Stimulated activated CD4-positive, alpha-beta T cell treated with anti-CD3 and anti-CD28 coated beads, Interleukin-1b, Interleukin-23, amount 100 ng/mL, for 1 hour (primary cell): Measurements from ENCODE around the gene NEURL4.

Experiments used
- DNase-seq, 2 donors: peaks; one replicate each; pipeline ENCODE4 v3.0.0-alpha.2; 2020; ENCODE audit warnings: low read depth in 2 of 2

NEURL4 gene

DNA sequence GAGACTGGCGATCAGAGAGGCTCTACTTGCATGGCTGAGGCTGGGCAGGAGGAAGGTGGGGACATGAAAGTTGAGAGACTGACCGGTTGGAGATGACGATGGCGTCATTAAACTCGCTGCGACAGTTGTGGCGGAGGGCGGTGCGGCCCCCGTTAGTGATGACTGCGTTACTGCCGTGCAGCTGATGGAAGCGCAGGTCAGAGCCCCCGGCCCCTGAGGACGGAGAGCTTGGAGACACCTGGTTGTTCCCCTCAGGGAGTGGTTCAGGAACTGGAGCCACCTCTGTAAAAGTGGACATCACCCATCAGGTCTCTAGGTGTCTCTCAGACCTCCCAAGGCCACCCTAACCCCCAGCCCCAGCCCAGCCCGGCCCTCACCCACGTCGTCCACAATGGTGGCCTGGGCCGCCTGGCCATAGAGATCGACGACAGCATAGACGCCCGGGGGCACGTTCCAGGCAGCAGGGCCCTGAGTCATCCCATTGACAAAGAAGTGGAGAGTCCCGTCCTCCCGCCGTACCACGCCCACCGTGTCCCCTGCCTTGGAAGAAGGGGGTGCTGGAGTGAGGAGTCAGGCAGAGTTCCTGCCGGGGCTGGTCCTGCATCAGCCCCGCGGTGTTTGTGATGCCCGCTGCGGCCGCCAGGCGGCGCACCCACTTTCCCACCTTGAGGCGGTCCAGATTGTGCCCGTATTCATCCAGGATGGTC, 5.3 kb downstream of the NEURL4 start:
- DNase-seq, result peak; percentile 34 to 54

DNA sequence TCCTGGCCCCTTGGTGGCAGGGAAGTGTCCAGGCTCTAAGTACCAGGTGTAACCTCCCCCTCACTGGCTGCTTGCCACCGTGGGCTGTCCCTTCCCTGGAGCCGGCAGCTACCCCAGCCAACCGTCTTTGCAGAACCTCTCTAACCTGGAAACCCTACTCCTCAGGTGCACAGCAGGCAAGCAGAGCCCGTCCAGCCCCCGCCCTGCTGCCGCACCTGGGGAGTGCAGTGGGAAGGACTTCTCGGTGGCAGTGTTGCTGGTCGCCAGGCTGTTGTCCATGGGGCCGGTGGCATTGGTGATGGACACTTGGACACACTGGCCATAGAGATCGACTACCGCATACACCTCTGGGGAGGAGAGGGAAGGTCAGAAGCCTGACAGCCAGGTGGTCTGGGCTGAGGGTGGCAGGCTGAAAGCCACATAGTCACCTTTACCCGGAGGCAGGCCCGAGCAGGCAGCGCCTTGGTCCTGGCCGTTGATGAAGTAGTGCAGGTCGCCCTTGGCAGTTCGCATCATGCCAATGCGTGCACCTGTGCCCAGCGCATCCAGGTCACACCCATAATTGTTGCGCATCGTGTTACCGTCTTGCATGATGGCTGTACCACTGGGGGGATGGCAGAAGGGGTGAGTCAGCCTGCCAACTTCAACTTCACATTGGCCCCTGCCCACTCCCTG, 6.5 kb downstream of the NEURL4 start:
- DNase-seq, result no peak

- DNase-seq, result no peak
Measured at GRCh38 chr17:7321466-7321865, 7.7 kb downstream of the NEURL4 start.

DNA sequence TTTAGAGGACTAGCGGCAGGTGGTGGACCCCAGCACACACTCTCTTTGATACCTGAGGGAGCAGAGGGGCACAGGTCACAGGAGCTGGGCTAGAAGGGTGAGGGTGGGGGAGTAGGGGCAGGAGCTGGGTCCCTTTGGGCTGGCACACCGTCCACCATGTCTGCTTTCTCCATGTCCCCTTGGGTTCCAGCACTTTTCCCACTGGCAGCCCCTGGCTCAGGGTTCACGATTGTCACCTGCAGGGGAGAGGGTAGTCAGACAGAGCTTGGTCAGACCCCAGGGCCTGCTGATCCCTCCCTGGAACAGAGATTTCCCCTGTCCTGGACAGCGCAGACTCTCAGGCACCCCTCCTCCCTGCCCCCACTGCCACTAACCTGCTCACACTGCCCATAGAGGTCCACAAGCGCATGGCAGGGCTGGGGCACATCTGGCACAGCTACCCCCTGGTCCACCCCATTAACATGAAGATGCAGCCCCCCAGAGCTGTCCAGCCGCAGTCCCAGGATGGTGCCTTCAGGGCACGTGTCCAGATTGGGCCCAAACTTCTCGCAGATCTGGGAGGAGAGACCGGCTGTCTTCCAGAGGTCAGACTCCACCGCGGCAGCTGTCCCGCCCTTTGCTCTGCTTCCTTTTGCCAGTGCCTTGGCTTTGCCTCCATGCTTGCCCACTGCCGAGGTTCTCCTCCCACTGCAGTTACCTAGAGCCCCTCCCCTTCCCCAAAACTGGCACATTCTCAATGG, 10.8 kb downstream of the NEURL4 start:
- no peak for DNase-seq

GRCh38 chr17:7317161-7317803, 11.9 kb downstream of the NEURL4 start:
- DNase-seq, result no peak

DNA sequence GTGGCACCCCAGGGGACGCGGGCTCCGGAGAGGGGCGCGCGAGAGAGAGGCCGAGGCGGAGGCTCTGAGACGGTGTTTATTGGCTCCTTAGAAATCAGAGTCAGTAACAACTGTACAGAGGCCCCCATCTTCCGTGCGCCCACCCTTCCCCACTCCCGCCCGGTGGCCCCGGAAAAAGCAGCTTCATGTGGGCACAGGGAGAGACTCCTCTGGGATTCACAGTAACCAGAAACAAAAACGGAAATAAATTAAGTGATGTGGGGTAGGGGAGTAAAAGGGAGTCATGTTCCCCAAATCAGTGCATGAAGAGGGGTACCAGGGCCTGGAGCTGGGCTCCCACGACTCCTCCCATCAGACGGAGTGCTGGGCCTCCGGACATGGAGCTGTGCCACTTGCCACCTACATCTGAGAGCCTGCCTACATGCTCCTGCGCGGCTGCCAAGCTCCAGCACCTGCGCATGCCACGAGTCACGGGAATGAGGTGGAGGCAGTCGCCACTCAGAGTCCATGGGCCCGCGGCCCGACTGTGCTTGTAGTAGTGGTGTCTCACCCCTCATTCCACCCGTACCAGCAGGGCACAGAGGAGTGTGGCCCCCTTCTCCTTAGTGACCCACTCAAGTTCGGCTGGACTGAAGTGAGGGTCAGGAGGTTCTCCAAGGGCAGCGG, 13.4 kb downstream of the NEURL4 start:
- no peak for DNase-seq

DNA sequence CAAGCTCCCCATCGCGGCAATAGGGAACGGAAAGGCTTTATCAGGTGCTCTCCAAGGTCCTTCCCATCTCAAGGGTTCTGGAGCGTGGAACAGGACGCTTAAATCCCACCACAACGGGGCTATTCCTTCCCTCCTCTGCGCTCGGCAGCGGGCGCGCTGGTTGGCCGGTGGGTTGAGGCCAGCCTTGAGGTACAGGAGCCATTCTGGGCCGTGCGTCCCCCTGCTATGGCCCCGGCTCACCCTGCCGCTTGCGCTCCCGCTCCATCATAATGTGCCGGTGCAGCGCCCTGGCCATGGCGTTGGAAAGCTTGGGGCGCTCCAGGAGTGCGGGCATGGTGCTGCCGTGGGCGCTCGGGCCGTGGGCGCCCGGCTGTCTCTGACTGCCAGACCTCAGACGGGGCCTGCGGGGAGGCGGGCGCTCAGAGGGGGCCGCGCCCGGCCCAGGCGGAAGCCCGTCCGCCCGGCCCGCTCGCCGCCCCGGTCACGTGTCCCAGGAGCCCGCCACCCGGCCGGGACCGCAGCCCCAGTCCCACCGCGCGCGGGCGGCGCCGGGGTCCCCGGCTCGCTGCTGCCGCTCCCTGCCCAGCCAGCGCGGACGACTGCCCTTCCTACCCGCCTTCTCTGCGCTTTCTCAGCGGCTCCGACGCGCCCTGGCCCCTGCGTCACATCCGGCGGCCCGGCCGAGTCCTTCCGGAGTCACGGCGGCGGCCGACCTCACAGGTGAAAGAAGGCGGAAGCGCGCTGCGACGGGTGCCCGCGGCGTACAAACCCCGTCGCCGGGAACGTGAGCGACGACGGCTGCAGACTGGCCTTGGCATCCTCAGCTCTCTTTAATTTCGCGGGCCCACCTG, 14.2 kb downstream of the NEURL4 start, which contains the start of gene GPS2:
GPS2 (minus strand) TSS at position 642 of the 851 bp plus-strand sequence; CDS start at position 334, 308 bp downstream.
- DNase-seq, result peak; percentile 70 to 86

DNA sequence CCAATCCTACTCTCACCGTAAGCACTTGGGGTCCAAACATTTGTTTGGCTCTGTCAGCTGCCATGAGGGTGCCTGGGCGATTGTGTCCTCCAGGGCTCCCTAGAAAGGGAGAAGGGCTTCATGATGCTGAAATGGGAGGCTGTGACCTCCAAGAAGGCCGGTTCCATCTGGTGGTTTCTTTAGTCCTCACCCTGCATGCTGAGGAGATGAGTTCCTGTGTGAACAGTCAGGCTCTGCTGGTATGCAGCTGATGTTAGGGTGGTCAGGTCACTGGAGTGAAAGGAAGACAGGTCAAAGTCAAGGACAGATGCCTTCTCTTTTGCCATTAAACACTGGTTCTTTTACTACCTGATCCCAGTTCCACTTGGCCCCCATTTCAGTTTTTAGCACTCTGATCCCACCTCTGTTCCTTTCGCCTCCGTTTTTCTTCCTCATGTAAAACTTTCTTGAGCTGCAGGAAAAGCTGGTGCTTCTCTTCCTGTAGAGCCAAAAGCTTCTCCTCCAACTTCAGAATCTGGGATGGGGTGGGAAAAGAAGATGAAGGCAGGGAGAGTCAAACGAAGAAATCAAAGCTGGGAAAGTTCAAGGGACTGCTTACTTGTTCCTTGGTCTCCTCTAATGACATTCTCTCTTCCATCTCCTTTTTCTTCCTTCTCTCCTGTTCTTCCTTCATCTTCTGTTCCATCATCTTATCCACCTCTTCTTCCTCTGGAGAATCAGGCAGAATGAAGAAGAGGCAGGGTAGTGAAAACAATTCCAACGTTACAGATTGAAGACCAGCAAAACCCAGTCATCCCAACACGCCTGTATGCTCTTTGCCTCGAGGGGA, 15.0 kb downstream of the NEURL4 start:
- DNase-seq, result no peak

- no peak for DNase-seq
Measured at GRCh38 chr17:7313088-7313889, 15.8 kb downstream of the NEURL4 start.

GRCh38 chr17:7312432-7313087, 16.6 kb downstream of the NEURL4 start:
- no peak for DNase-seq

- no peak for DNase-seq
Measured at GRCh38 chr17:7311110-7311705, 17.9 kb downstream of the NEURL4 start.

GRCh38 chr17:7309628-7310027, 19.5 kb downstream of the NEURL4 start:
- DNase-seq, result no peak

GRCh38 chr17:7308625-7309433, 20.3 kb downstream of the NEURL4 start:
- peak; percentile 62 to 76 for DNase-seq

DNA sequence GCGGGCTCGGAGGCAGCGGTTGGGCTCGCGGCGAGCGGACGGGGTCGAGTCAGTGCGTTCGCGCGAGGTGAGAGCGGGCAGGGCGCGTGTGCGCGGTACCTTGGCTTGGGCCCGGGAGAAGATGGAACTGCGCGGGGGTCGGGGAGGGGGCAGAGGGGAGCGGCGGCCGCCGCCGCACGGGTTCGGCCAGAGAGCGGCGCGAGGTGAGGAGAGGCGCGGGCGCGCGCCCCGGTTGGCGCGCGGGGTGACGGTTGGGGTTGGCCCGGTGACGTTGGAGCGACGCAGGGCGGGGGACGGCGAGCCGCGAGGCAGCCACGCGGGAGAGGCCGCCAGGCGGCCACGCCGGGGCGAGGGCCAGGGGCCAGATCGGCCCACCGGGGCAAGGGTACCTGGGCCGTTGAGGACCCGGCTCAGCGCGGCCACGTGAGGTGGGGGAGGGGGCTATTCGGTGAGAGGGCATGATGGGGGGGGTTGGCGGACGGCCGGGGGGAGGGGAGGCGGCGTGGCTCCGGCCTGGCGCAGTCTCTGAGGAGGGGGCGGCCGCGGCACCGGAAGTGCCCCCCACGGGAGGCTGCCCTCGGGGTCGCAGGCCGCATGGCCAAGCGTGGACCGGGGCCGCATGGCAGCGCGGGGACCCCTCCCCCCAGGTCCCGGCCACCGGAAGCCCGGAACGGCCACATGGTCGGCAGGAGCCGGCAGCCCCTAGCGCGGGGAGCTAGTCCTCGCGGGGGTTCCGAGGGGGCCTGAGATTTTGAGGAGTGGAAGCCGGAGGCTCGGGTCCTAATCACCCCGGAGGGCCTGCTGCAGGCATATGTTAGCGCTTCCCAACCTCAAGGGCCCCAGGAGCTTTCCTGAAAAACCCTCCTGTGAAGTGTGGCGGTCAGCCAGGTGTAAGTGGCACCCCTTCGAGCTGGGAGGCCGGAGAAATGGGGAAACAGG, 21.2 kb downstream of the NEURL4 start:
- DNase-seq, result no peak

DNA sequence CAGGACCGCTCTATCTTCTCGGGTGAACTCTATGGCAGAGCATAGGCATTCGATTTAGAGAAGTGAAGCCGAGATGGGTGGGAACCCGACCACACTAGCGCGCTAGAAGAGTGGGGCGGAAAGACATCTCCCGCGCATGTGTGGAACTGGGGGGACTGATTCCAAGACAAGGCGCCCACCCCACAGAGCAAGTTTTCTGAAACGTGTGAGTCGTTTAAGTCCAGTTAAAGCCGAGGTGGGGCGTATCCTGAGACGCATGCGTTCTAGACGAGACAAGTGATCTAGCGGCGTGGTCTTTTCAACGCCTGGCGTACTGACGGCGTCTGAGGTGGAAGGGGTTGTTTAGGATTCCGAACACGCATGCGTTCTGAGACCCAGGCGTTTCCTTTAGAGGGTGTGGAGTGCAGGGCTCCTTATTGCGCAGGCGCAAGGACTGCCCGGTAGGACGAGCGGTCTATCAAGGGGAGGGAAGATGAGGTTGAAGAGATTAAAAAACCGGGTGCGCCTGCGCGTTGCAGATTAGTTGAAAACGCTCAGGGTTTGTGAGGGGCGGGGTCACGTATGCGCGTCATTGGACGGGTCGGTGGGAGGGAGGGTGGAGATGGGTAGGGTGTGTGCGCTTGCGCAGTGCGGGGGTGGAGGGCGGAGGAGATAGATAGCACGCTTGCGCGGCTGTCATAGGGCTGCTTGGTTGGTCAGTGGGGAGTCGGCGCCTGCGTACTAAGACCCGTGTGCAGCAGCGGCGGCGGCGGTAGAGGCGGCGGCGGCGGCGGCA, 22.0 kb downstream of the NEURL4 start, which contains the start of gene EIF5A:
EIF5A (plus strand) TSS at position 718 of the 775 bp plus-strand sequence. CDS start 2,008 bp downstream, outside the sequence.
- DNase-seq, result peak; percentile 100
